ENCODE results near the gene OMD. TPM values are rescaled to one million over a fixed set of nuclear protein-coding genes. Genes with fewer than 3 reads are reported as not detected.

OMD gene
- total RNA-seq, 2 experiments from 2014 or later = not detected

- no peak overlapping the region for H3K4me3 Mint-ChIP-seq
- intact Hi-C loops (cut with micrococcal nuclease) = no loop called here
Observed at GRCh38 chr9:92385477-92385876, 38.8 kb downstream of the OMD start.

GRCh38 chr9:92385001-92385400 lies 39.3 kb downstream of the OMD start:
- POLR2A ChIA-PET = no interaction called here

More at GRCh38 chr9:92385477-92385876, 38.8 kb downstream of the OMD start:
- peaks cover 9% of the 10 kb centered on the region for H3K36me3 Mint-ChIP-seq (ENCODE audit: low read depth)
- DNase-seq = no peak
- no peak for ATAC-seq
- H3K4me1 Mint-ChIP-seq (ENCODE audit: low read depth) = peaks cover 5% of the 10 kb centered on the region
- ChIA-PET CTCF (no interaction called here), POLR2A (no interaction called here)
- no peak overlapping the region for H3K27ac Mint-ChIP-seq
- H3K27me3 Mint-ChIP-seq = no peaks in the 10 kb centered on the region
- no peaks in the 10 kb centered on the region for H3K9me3 Mint-ChIP-seq
- TF ChIP-seq CTCF (IDR thresholded peaks at IDR 0.05) = no peak

GRCh38 chr9:92384375-92384774 lies 39.9 kb downstream of the OMD start:
- Mint-ChIP-seq H3K4me1 (ENCODE audit: low read depth) (peaks cover 9% of the 10 kb centered on the region), H3K36me3 (ENCODE audit: low read depth) (peaks cover 9% of the 10 kb centered on the region)
- intact Hi-C loops (cut with micrococcal nuclease) = no loop called here

More at GRCh38 chr9:92385001-92385400, 39.3 kb downstream of the OMD start:
- no peak for TF ChIP-seq CTCF (IDR thresholded peaks at IDR 0.05)
- CTCF ChIA-PET = no interaction called here
- H3K9me3 Mint-ChIP-seq = no peaks in the 10 kb centered on the region
- intact Hi-C loops (cut with micrococcal nuclease) = no loop called here
- DNase-seq (no peak), ATAC-seq (no peak)
- H3K36me3 Mint-ChIP-seq (ENCODE audit: low read depth) = peaks cover 7% of the 10 kb centered on the region
- no peak overlapping the region for H3K4me3 Mint-ChIP-seq
- H3K27me3 Mint-ChIP-seq = no peaks in the 10 kb centered on the region
- no peak overlapping the region for H3K27ac Mint-ChIP-seq
- H3K4me1 Mint-ChIP-seq (ENCODE audit: low read depth) = peaks cover 5% of the 10 kb centered on the region

GRCh38 chr9:92381775-92382174 lies 42.5 kb downstream of the OMD start:
- no peaks in the 10 kb centered on the region for H3K27me3 Mint-ChIP-seq
- TF ChIP-seq CTCF (IDR thresholded peaks at IDR 0.05) = no peak
- intact Hi-C loops (cut with micrococcal nuclease) = no loop called here

More at GRCh38 chr9:92384375-92384774, 39.9 kb downstream of the OMD start:
- H3K4me3 Mint-ChIP-seq = no peak overlapping the region
- no peak overlapping the region for H3K27ac Mint-ChIP-seq
- H3K27me3 Mint-ChIP-seq = no peaks in the 10 kb centered on the region
- DNase-seq (no peak), ATAC-seq (no peak)
- ChIA-PET CTCF (no interaction called here), POLR2A (no interaction called here)
- H3K9me3 Mint-ChIP-seq = no peaks in the 10 kb centered on the region
- TF ChIP-seq CTCF (IDR thresholded peaks at IDR 0.05) = no peak

GRCh38 chr9:92380603-92381002 lies 43.7 kb downstream of the OMD start:
- no peak overlapping the region for H3K4me3 Mint-ChIP-seq

More at GRCh38 chr9:92381775-92382174, 42.5 kb downstream of the OMD start:
- Mint-ChIP-seq H3K27ac (no peak overlapping the region), H3K36me3 (ENCODE audit: low read depth) (peaks cover 9% of the 10 kb centered on the region), H3K9me3 (no peaks in the 10 kb centered on the region), H3K4me3 (no peak overlapping the region), H3K4me1 (ENCODE audit: low read depth) (peaks cover 16% of the 10 kb centered on the region)
- DNase-seq (no peak), ATAC-seq (no peak)
- POLR2A ChIA-PET = no interaction called here
- CTCF ChIA-PET = no interaction called here

More at GRCh38 chr9:92380603-92381002, 43.7 kb downstream of the OMD start:
- Mint-ChIP-seq H3K27me3 (no peaks in the 10 kb centered on the region), H3K27ac (no peak overlapping the region), H3K4me1 (ENCODE audit: low read depth) (peaks cover 13% of the 10 kb centered on the region), H3K9me3 (peaks cover 7% of the 10 kb centered on the region), H3K36me3 (ENCODE audit: low read depth) (peaks cover 17% of the 10 kb centered on the region)
- ChIA-PET CTCF (no interaction called here), POLR2A (interaction anchor here (0.6 kb wide), 1 partner anchor 436 kb away, joined by 3 read pairs; no protein-coding TSS in a partner anchor)
- no peak for TF ChIP-seq CTCF (IDR thresholded peaks at IDR 0.05)
- intact Hi-C loops (cut with micrococcal nuclease) = no loop called here
- DNase-seq (no peak), ATAC-seq (no peak)

All from activated CD8-positive, alpha-beta T cell treated with anti-CD3 and anti-CD28 coated beads for 36 hours (primary cell).